Ascending aorta (tissue), 2 donors: ENCODE results near the gene GFM1. TPM values are rescaled to one million over a fixed set of nuclear protein-coding genes. Genes with fewer than 3 reads are reported as not detected.

ENCODE experiments used
- DNase-seq, 2 donors: peaks; one replicate each; pipeline ENCODE4 v3.0.0-alpha.2; 2019; ENCODE audit warnings: low spot score in 2 of 2
- H3K27ac ChIP-seq, 2 donors: fragments of 200-600 bp; sonication (generic); one replicate each; pipeline ENCODE4 v1.5.1; 2016 to 2017; ENCODE audit warnings: mild to moderate bottlenecking in 1 of 2
- H3K27me3 ChIP-seq: fragments of 200-600 bp; sonication (generic); one replicate; pipeline ENCODE4 v1.5.1; 2017
- H3K36me3 ChIP-seq, 2 donors: fragments of 200-600 bp; sonication (generic); one replicate each; pipeline ENCODE4 v1.5.1; 2016
- H3K4me1 ChIP-seq, 2 donors: fragments of 200-600 bp; sonication (generic); one replicate each; pipeline ENCODE4 v1.5.1; 2016 to 2017; ENCODE audit warnings: mild to moderate bottlenecking in 1 of 2
- H3K4me3 ChIP-seq, 2 donors: fragments of 200-600 bp; sonication (generic); one replicate each; pipeline ENCODE4 v1.5.1; 2016 to 2017; ENCODE audit warnings: mild to moderate bottlenecking in 1 of 2
- H3K9me3 ChIP-seq, 2 donors: fragments of 200-600 bp; sonication (generic); one replicate each; pipeline ENCODE4 v1.5.1; 2016
- intact Hi-C: fragments of 100-400 bp; cut with DNase I; formaldehyde crosslinking; loops from one replicate; pipeline ENCODE4 v1.15.1; 2023
- total RNA-seq: library from RNA; depleted of rRNA; stranded (reverse); fragments of >200 nt; gene quantifications from one replicate; pipeline ENCODE4 v1.1.0, GENCODE V29; 2016
- TF ChIP-seq, protein P1 (sequence below), 3 experiments: fragments of 200-600 bp in 2 of 3; fragments of 450-650 bp in 1 of 3; sonication (generic) in 2 of 3; IDR thresholded peaks; one replicate each; pipeline ENCODE4 v1.5.1; 2016 to 2019; ENCODE audit warnings: antibody characterized with exemption in 3 of 3, mild to moderate bottlenecking in 1 of 3, moderate library complexity in 1 of 3

The GFM1 gene
- total RNA-seq: 13.9 TPM

- Histone ChIP-seq H3K4me1 (peaks cover 0 to 11% of the 10 kb centered on the region in 2 donors), H3K27me3 (no peaks in the 10 kb centered on the region), H3K27ac (peak within 1 kb of the TSS; percentile 75 to 94), H3K36me3 (peaks cover 0 to 8% of the 10 kb centered on the region in 2 donors), H3K4me3 (peak within 1 kb of the TSS; percentile 67 to 80), H3K9me3 (no peaks in the 10 kb centered on the region)
- intact Hi-C loops: loop anchor here (1.0 to 10.0 kb wide), 4 partner anchors 73 to 1480 kb away; partner anchors contain the start of genes CCNL1, MLF1 and RSRC1
- TF ChIP-seq, protein P1, sequence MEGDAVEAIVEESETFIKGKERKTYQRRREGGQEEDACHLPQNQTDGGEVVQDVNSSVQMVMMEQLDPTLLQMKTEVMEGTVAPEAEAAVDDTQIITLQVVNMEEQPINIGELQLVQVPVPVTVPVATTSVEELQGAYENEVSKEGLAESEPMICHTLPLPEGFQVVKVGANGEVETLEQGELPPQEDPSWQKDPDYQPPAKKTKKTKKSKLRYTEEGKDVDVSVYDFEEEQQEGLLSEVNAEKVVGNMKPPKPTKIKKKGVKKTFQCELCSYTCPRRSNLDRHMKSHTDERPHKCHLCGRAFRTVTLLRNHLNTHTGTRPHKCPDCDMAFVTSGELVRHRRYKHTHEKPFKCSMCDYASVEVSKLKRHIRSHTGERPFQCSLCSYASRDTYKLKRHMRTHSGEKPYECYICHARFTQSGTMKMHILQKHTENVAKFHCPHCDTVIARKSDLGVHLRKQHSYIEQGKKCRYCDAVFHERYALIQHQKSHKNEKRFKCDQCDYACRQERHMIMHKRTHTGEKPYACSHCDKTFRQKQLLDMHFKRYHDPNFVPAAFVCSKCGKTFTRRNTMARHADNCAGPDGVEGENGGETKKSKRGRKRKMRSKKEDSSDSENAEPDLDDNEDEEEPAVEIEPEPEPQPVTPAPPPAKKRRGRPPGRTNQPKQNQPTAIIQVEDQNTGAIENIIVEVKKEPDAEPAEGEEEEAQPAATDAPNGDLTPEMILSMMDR (IDR thresholded peaks at IDR 0.05): peak; percentile 65 to 95 (median 92)
- peak; percentile 64 to 97 for DNase-seq
Observed at GRCh38 chr3:158644345-158644908, at the start of gene GFM1. Gene GFM1, plus strand, starts transcription at chr3:158644527. Its CDS starts 108 bp downstream, at chr3:158644635.

DNA sequence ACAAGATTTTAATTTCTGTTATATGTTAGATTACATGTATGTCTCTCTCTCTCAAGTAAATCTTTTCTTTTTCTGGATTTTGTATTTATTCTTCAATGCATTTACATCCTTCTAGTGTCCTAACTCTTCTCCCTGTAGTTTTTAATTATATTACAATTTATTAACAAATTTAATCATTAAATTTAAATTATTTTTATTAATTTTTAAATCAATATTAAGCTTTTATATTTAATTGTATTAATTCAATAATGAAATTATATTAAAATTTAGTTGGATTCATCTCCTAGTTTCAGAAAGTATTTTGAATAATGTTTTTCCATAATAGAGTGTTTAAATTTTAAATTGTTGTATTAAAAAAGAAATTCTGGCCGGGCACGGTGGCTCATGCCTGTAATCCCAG is 43.5 kb upstream of the GFM1 start:
- intact Hi-C loops: no loop called here
- H3K4me3 ChIP-seq: no peak overlapping the region
- no peaks in the 10 kb centered on the region for H3K36me3 ChIP-seq
- H3K27me3 ChIP-seq: no peaks in the 10 kb centered on the region
- no peaks in the 10 kb centered on the region for H3K9me3 ChIP-seq
- TF ChIP-seq, protein P1 (IDR thresholded peaks at IDR 0.05): no peak
- no peaks in the 10 kb centered on the region for H3K4me1 ChIP-seq
- DNase-seq: no peak
- H3K27ac ChIP-seq: no peak overlapping the region

DNA sequence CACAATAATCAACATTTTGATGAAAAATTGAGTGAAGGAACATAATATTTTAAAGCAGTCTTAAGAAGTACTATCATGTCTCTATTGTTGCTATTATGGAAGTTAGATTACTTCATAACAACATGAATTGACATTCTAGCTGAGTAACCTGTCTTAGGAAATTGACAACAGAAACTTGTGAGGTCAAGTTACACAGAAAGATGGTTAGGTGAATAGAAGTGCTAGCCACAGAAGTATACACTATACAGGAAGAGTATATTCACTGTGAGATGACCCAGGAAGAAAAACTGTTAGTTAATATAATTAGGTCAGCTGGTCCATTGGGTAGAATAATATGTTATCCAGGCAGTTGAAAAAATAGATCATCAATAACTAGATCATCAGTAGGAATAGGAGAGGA is 42.1 kb upstream of the GFM1 start:
- intact Hi-C loops: no loop called here
- no peaks in the 10 kb centered on the region for H3K9me3 ChIP-seq
- no peak overlapping the region for H3K4me3 ChIP-seq
- TF ChIP-seq, protein P1 (IDR thresholded peaks at IDR 0.05): no peak
- no peak for DNase-seq
- H3K36me3 ChIP-seq: no peaks in the 10 kb centered on the region
- no peaks in the 10 kb centered on the region for H3K4me1 ChIP-seq
- H3K27ac ChIP-seq: no peak overlapping the region
- no peaks in the 10 kb centered on the region for H3K27me3 ChIP-seq

DNA sequence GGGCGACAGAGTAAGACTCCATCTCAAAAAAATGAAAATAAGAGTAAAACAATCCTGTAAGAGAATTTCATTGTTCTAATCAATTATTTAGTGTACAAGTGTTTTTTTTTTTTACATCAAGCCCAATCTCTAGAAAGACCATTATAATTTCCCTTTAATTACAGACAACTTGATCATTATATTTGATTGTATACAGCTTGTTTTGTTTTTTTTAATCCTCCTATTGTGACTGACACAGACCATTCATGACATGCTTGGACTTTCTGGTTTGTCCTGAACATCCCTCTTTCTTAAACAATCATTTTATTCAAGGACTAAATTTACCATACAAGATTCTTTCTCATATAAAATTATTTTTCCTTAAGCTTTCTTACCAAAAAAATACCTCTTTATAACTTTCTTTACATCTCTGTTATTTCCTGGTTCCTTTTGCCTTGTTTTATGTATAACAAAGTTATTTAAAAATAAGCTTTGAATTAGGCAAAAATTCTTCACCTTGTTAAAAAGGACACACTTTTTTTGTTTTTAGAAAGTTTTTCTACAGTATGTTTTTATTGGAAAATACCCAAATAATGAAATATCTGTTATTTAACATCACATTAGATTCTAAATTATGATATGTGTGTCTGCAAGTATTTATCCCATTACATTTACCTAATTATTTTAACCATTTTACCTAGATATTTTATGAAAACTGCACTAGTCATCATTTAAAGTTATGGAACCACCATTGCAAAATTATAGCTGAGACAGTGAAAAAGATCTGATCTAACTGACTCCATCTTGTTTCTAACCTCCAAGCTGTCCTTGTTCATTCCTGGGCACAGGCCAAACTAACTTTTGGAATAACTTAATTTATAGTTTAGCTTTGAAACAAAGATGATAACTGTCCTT is 26.1 kb upstream of the GFM1 start:
- TF ChIP-seq, protein P1 (IDR thresholded peaks at IDR 0.05): no peak
- no peaks in the 10 kb centered on the region for H3K27me3 ChIP-seq
- intact Hi-C loops: no loop called here
- H3K27ac ChIP-seq: no peak overlapping the region
- no peak overlapping the region for H3K4me3 ChIP-seq
- H3K36me3 ChIP-seq: no peaks in the 10 kb centered on the region
- no peaks in the 10 kb centered on the region for H3K4me1 ChIP-seq
- H3K9me3 ChIP-seq: no peaks in the 10 kb centered on the region
- DNase-seq: no peak

DNA sequence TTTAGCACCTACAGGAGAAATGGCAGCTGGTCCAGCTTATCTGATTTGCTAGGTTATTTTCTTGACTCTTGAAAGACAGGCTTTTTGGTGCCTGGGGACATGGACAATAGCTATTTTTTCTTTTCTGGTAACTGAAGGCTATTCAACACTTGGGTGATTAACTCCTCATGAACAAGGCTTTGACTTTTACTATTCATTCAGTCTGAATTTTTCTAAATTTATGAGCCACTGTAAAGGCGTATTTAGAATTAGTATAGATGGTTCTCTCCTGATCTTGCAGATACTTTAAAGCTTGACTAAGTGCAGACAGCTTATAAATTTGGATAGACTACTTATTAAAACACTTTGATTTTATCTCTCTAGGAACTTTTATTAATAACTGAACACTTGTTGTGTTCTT is 18.4 kb upstream of the GFM1 start:
- no peaks in the 10 kb centered on the region for H3K4me1 ChIP-seq
- no peaks in the 10 kb centered on the region for H3K27me3 ChIP-seq
- DNase-seq: no peak
- no peaks in the 10 kb centered on the region for H3K36me3 ChIP-seq
- H3K27ac ChIP-seq: no peak overlapping the region
- TF ChIP-seq, protein P1 (IDR thresholded peaks at IDR 0.05): no peak
- intact Hi-C loops: no loop called here
- no peaks in the 10 kb centered on the region for H3K9me3 ChIP-seq
- no peak overlapping the region for H3K4me3 ChIP-seq
